GM12891 (cell line): ENCODE measurements around the gene PSKH1.

Source experiments
- POLR2A ChIP-seq: IDR thresholded peaks from 2 replicates; pipeline ENCODE4 v1.6.1; 2011; ENCODE audit warnings: low read depth, low read length, control low read depth
- POLR2AphosphoS5 ChIP-seq: IDR thresholded peaks from 2 replicates; pipeline ENCODE4 v1.6.1; 2011; ENCODE audit warnings: low read depth, low read length, control low read depth

- TF ChIP-seq POLR2AphosphoS5 (no peak), POLR2A (no peak)
Measured at GRCh38 chr16:67865318-67865717, 27.7 kb upstream of the PSKH1 start.
